DMS 273 (cell line): ENCODE measurements around the gene AKR7A2.
A peak's percentile ranks its signal among the peaks of the same experiment; 100 is the strongest.

ENCODE experiments used
- DNase-seq: peaks from one replicate; lab custom pipeline; 2025; ENCODE audit not compliant: unreplicated experiment; lab: John Stamatoyannopoulos, UW

The AKR7A2 gene

GRCh38 chr1:19343617-19344350 is 31.8 kb upstream of the AKR7A2 start:
- DNase-seq: no peak

GRCh38 chr1:19342894-19343616 is 31.1 kb upstream of the AKR7A2 start:
- no peak for DNase-seq

- DNase-seq: no peak
These were observed 30.3 kb upstream of the AKR7A2 start for GRCh38 chr1:19342062-19342750.

- DNase-seq: peak; percentile 88
These were observed 29.5 kb upstream of the AKR7A2 start for GRCh38 chr1:19341201-19342061.

- no peak for DNase-seq
These were observed 28.5 kb upstream of the AKR7A2 start for GRCh38 chr1:19340387-19340937.

GRCh38 chr1:19339214-19339861 is 27.4 kb upstream of the AKR7A2 start:
- no peak for DNase-seq

GRCh38 chr1:19338323-19338762 is 26.4 kb upstream of the AKR7A2 start:
- DNase-seq: peak; percentile 67

GRCh38 chr1:19337289-19337688 is 25.3 kb upstream of the AKR7A2 start:
- DNase-seq: no peak

GRCh38 chr1:19336543-19336942 is 24.6 kb upstream of the AKR7A2 start:
- no peak for DNase-seq

GRCh38 chr1:19333587-19334354 is 21.8 kb upstream of the AKR7A2 start:
- no peak for DNase-seq

GRCh38 chr1:19332832-19333231 is 20.9 kb upstream of the AKR7A2 start:
- DNase-seq: no peak

GRCh38 chr1:19331262-19331878 is 19.4 kb upstream of the AKR7A2 start:
- no peak for DNase-seq

GRCh38 chr1:19330449-19331135 is 18.6 kb upstream of the AKR7A2 start:
- DNase-seq: no peak

- DNase-seq: no peak
These were observed 17.7 kb upstream of the AKR7A2 start for GRCh38 chr1:19329611-19330010.

GRCh38 chr1:19329188-19329587 is 17.2 kb upstream of the AKR7A2 start:
- no peak for DNase-seq

GRCh38 chr1:19328486-19328885 is 16.5 kb upstream of the AKR7A2 start:
- no peak for DNase-seq

- no peak for DNase-seq
These were observed 15.8 kb upstream of the AKR7A2 start for GRCh38 chr1:19327736-19328135.

- DNase-seq: peak; percentile 38
These were observed 15.4 kb upstream of the AKR7A2 start for GRCh38 chr1:19327301-19327700.

- DNase-seq: no peak
These were observed 14.8 kb upstream of the AKR7A2 start for GRCh38 chr1:19326748-19327065.
